Measurements from ENCODE around the gene IRGM. TPM values are rescaled to one million over a fixed set of nuclear protein-coding genes. Genes with fewer than 3 reads are reported as not detected.
"Not testable (repeated sequence)": the region's sequence is repeated elsewhere in the genome, so short reads cannot be mapped to it uniquely, and the experiment has no call there.

IRGM gene
- 0.24 to 0.79 TPM (median 0.45 TPM) in 3 replicates for total RNA-seq

DNA sequence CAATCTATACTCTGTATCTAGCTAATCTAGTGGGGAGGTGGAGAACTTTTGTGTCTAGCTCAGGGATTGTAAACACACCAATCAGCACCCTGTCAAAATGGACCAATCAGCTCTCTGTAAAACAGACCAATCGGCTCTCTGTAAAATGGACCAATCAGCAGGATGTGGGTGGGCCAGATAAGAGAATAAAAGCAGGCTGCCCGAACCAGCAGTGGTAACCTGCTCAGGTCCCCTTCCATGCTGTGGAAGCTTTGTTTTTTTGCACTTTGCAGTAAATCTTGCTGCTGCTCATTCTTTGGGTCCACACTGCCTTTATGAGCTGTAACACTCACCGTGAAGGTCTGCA lies at the start of gene IRGM:
TSS of gene IRGM (plus strand) at position 214 of the 346 bp plus-strand sequence. CDS start 1,603 bp downstream, outside the sequence.
- DNase-seq (ENCODE audit: low spot score in 2 of 2, unreplicated experiment in 2 of 2); H3K9me3 Mint-ChIP-seq; H3K4me3 Mint-ChIP-seq; H3K4me1 Mint-ChIP-seq; H3K36me3 Mint-ChIP-seq; H3K27ac Mint-ChIP-seq: not testable (repeated sequence)
- peaks cover 24% of the 10 kb centered on the region for H3K27me3 Mint-ChIP-seq (ENCODE audit: low read depth)

- no peak overlapping the region for H3K27ac Mint-ChIP-seq
Measured at GRCh38 chr5:150797384-150797783, 48.9 kb upstream of the IRGM start.

DNA sequence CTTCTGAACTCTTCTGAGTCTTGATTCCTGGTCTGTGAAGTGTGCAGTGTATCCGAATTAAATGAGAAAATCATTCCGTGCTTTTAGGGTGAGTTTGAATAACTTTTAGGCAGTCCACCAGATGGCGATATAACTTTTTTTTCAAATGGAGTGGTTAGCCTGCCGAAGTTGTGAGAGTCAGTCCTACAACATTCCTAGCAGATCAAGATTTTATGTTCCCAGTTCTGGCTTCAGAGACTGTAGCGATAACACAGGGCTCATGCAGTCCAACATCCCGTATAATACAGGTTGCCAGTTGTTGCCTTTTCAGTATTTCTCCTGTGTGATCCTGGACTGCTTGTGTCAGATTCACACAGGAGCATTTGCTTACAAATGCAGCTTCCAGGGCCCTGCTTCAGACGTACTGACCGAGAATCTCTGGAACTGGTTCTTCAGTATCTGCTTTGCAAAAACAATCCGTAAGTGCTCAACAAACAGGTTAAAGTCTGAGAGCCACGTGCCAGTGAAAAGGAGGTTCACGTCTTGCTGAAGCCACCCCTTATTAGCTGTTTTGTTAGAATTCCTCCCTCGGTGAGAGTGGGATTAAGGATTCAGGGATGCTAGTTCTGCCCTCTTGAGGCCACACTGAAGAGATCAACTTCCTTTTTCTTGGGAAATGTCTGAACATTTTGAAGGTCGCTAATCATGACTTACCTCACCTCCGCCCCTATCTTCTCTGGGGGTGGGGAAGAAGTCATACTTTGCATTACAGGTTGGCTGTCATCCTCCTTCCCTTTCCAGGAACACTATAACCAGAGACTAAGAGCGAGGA lies 45.0 kb upstream of the IRGM start:
- H3K9me3 Mint-ChIP-seq = peaks cover 14% of the 10 kb centered on the region
- peak overlapping the region; percentile 74 for H3K4me3 Mint-ChIP-seq
- DNase-seq (ENCODE audit: low spot score in 2 of 2, unreplicated experiment in 2 of 2) = no peak
- H3K27ac Mint-ChIP-seq = peak overlapping the region; percentile 76
- peaks cover 7% of the 10 kb centered on the region for H3K27me3 Mint-ChIP-seq (ENCODE audit: low read depth)
- TF ChIP-seq CTCF (IDR thresholded peaks at IDR 0.05; ENCODE audit: unreplicated experiment) = peak; percentile 74
- peaks cover 9% of the 10 kb centered on the region for H3K36me3 Mint-ChIP-seq
- peaks cover 9% of the 10 kb centered on the region for H3K4me1 Mint-ChIP-seq

More at GRCh38 chr5:150797384-150797783, 48.9 kb upstream of the IRGM start:
- no peak for DNase-seq (ENCODE audit: low spot score in 2 of 2, unreplicated experiment in 2 of 2)
- H3K9me3 Mint-ChIP-seq = peaks cover 13% of the 10 kb centered on the region
- peaks cover 9% of the 10 kb centered on the region for H3K4me1 Mint-ChIP-seq
- no peak for TF ChIP-seq CTCF (IDR thresholded peaks at IDR 0.05; ENCODE audit: unreplicated experiment)
- H3K36me3 Mint-ChIP-seq = peaks cover 25% of the 10 kb centered on the region
- no peak overlapping the region for H3K4me3 Mint-ChIP-seq
- no peaks in the 10 kb centered on the region for H3K27me3 Mint-ChIP-seq (ENCODE audit: low read depth)

DNA sequence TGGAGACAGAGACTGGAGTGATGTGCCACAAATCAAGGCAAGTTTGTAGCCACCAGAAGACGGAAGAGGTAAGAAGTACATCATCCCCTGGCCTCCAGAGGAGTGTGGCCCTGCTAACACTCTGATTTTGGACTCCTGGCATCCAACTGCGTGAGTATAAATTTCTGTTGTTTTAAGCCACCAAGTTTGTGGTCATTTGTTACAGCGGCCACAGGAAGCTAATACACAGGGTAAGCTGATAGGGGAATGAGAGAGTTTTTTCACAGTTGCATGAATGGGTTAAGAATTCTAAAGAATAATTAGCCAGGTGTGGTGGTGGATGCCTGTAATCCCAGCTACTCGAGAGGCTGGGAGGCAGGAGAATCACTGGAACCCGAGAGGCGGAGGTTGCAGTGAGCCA lies 41.9 kb upstream of the IRGM start:
- Mint-ChIP-seq H3K9me3 (peaks cover 16% of the 10 kb centered on the region), H3K4me1 (peaks cover 9% of the 10 kb centered on the region), H3K4me3 (no peak overlapping the region), H3K27ac (no peak overlapping the region), H3K36me3 (no peaks in the 10 kb centered on the region), H3K27me3 (ENCODE audit: low read depth) (peaks cover 9% of the 10 kb centered on the region)
- no peak for TF ChIP-seq CTCF (IDR thresholded peaks at IDR 0.05; ENCODE audit: unreplicated experiment)
- DNase-seq (ENCODE audit: low spot score in 2 of 2, unreplicated experiment in 2 of 2) = no peak

DNA sequence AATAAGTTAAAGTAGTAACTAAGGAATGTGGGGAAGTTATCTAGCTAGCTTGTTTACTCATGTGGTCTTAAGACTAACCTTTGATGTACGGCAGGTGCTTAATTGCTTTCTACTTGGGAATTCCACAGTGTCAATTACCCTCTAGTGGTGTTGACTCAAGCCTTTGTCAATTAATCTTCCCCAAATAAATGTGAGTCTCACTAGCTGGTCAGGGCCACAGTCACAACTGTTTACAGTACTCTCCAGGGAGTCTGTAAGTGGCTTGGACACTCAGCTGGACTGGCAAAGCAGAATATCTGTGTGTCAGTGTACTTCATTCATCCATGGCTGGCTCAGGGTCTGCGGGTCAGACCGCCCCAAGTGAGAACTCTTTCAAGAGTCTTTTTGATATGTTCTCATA lies 37.0 kb upstream of the IRGM start:
- Mint-ChIP-seq H3K4me1 (no peaks in the 10 kb centered on the region), H3K9me3 (peaks cover 22% of the 10 kb centered on the region), H3K27ac (no peak overlapping the region), H3K27me3 (ENCODE audit: low read depth) (peaks cover 7% of the 10 kb centered on the region), H3K4me3 (no peak overlapping the region), H3K36me3 (no peaks in the 10 kb centered on the region)
- DNase-seq (ENCODE audit: low spot score in 2 of 2, unreplicated experiment in 2 of 2) = no peak
- no peak for TF ChIP-seq CTCF (IDR thresholded peaks at IDR 0.05; ENCODE audit: unreplicated experiment)

- H3K9me3 Mint-ChIP-seq = peaks cover 31% of the 10 kb centered on the region
- H3K27me3 Mint-ChIP-seq (ENCODE audit: low read depth) = no peaks in the 10 kb centered on the region
- H3K36me3 Mint-ChIP-seq = no peaks in the 10 kb centered on the region
- no peak overlapping the region for H3K27ac Mint-ChIP-seq
- TF ChIP-seq CTCF (IDR thresholded peaks at IDR 0.05; ENCODE audit: unreplicated experiment) = no peak
- H3K4me3 Mint-ChIP-seq = no peak overlapping the region
- H3K4me1 Mint-ChIP-seq = peaks cover 4% of the 10 kb centered on the region
- DNase-seq (ENCODE audit: low spot score in 2 of 2, unreplicated experiment in 2 of 2) = no peak
Measured at GRCh38 chr5:150815010-150815409, 31.3 kb upstream of the IRGM start.
